SK-N-MC (cell line): ENCODE results near the gene ZDHHC16.

Source experiments
- EZH2 ChIP-seq: fragments of 200-600 bp; sonication (generic); IDR thresholded peaks from one replicate; pipeline ENCODE4 v1.6.1; 2017; ENCODE audit warnings: antibody characterized with exemption
- POLR2AphosphoS5 ChIP-seq: IDR thresholded peaks from 2 replicates; pipeline ENCODE4 v1.6.1; 2012; ENCODE audit warnings: mild to moderate bottlenecking, low read depth, low read length, borderline replicate concordance

- TF ChIP-seq POLR2AphosphoS5 = no peak
- no peak for TF ChIP-seq EZH2
These were observed 37.4 kb upstream of the ZDHHC16 start for GRCh38 chr10:97408496-97408992.
